ENCODE measurements around the gene BAHCC1.

GRCh38 chr17:81493198-81494038 is 98.2 kb downstream of the BAHCC1 start:
- TF ChIP-seq CTCF (IDR thresholded peaks at IDR 0.05; ENCODE audit: low read depth, low read length, poor library complexity, severe bottlenecking) (no peak), EZH2phosphoT487 (IDR thresholded peaks at IDR 0.05; ENCODE audit: borderline replicate concordance, low read length) (no peak)
